Panc1 (cell line): ENCODE measurements around the gene CHRND. TPM values are rescaled to one million over a fixed set of nuclear protein-coding genes. Genes with fewer than 3 reads are reported as not detected.

Source experiments
- ATAC-seq: fragments of 200-7000 bp; cut with Tn5 transposase; 2 replicates; pipeline ENCODE4 v1.9.1; 2020; ENCODE audit warnings: mild to moderate bottlenecking, moderate library complexity
- BruUV-seq: library from RNA; stranded (reverse); fragments of 400-500 nt; replicated peaks from 2 replicates; lab custom pipeline; 2021; lab: Mats Ljungman, UMichigan
- CTCF ChIA-PET: fragments of 300-600 bp; sonication (Branson Sonifier 250); formaldehyde crosslinking; loops from one replicate; lab custom pipeline; 2022; ENCODE audit warnings: antibody characterized with exemption; lab: Charles Lee
- POLR2A ChIA-PET: fragments of 300-600 bp; sonication (Branson Sonifier 250); formaldehyde crosslinking; loops from one replicate; lab custom pipeline; 2022; ENCODE audit warnings: antibody characterized with exemption; lab: Charles Lee
- DNase-seq: peaks from one replicate; pipeline ENCODE4 v3.0.0-alpha.2; 2010; ENCODE audit warnings: low read depth, low spot score
- H3K27ac ChIP-seq: 2 replicates; pipeline ENCODE4 v1.5.1; 2011; ENCODE audit warnings: mild to moderate bottlenecking, low read length, inconsistent platforms
- H3K27me3 ChIP-seq: fragments of 200-500 bp; sonication (Bioruptor generic); 2 replicates; pipeline ENCODE4 v1.6.0; 2014; ENCODE audit warnings: low read length, inconsistent platforms; ENCODE audit not compliant: control insufficient read depth, insufficient read depth
- H3K36me3 ChIP-seq: fragments of 200-500 bp; sonication (Bioruptor generic); 2 replicates; pipeline ENCODE4 v1.5.1; 2014; ENCODE audit warnings: inconsistent platforms, mild to moderate bottlenecking, low read length, moderate library complexity; ENCODE audit not compliant: control insufficient read depth, insufficient read depth
- H3K4me1 ChIP-seq: 2 replicates; pipeline ENCODE4 v1.5.1; 2011; ENCODE audit warnings: inconsistent platforms, mild to moderate bottlenecking, low read length, moderate library complexity; ENCODE audit not compliant: control insufficient read depth, insufficient read depth
- H3K4me3 ChIP-seq, 2 experiments: 2 replicates each; pipeline ENCODE4 v1.5.1; 2011 to 2012; ENCODE audit warnings: low read depth in 2 of 2, low read length in 2 of 2, mild to moderate bottlenecking in 2 of 2, inconsistent platforms in 1 of 2, moderate library complexity in 1 of 2
- H3K9me3 ChIP-seq: fragments of 200-500 bp; sonication (Bioruptor generic); 2 replicates; pipeline ENCODE4 v1.5.1; 2014; ENCODE audit warnings: low read depth, mild to moderate bottlenecking, inconsistent platforms, low read length, moderate library complexity; ENCODE audit not compliant: control insufficient read depth, insufficient read depth
- POLR2AphosphoS5 ChIP-seq: IDR thresholded peaks from 2 replicates; pipeline ENCODE4 v1.6.1; 2012; ENCODE audit warnings: mild to moderate bottlenecking, low read depth, low read length, moderate library complexity
- SIN3A ChIP-seq: IDR thresholded peaks from 2 replicates; pipeline ENCODE4 v1.6.1; 2012; ENCODE audit warnings: low read depth, mild to moderate bottlenecking, low read length, moderate library complexity, borderline replicate concordance; ENCODE audit not compliant: insufficient read depth
- TCF7L2 ChIP-seq: IDR thresholded peaks from 2 replicates; pipeline ENCODE4 v1.6.1; 2011; ENCODE audit warnings: mild to moderate bottlenecking, low read depth, low read length, inconsistent platforms
- in situ Hi-C: cut with HindIII; loops from 2 replicates; pipeline ENCODE4 v1.10.0; 2016; ENCODE audit warnings: low sequenced_read_pairs, low pct_unique_long_range_greater_than_20kb
- intact Hi-C: fragments of 100-400 bp; cut with micrococcal nuclease; formaldehyde crosslinking; loops from one replicate; pipeline ENCODE4 v1.10.0; 2022; ENCODE audit not compliant: unreplicated experiment
- total RNA-seq: library from RNA; stranded (reverse); gene quantifications from one replicate; pipeline ENCODE4 v1.2.1, GENCODE V29; 2021; ENCODE audit not compliant: unreplicated experiment
- TF ChIP-seq, protein P1 (sequence below): fragments of 450-650 bp; IDR thresholded peaks from 2 replicates; pipeline ENCODE4 v1.5.1; 2017; ENCODE audit warnings: mild to moderate bottlenecking
- TF ChIP-seq, protein P2 (sequence below), 2 experiments: IDR thresholded peaks; 2 replicates each; pipeline ENCODE4 v1.6.1; 2011 to 2012; ENCODE audit warnings: low read depth in 2 of 2, control low read depth in 1 of 2, low read length in 1 of 2, mild to moderate bottlenecking in 1 of 2, moderate library complexity in 1 of 2; ENCODE audit not compliant: insufficient read depth in 1 of 2

CHRND gene
- total RNA-seq, 1 experiment from 2014 or later = not detected

DNA sequence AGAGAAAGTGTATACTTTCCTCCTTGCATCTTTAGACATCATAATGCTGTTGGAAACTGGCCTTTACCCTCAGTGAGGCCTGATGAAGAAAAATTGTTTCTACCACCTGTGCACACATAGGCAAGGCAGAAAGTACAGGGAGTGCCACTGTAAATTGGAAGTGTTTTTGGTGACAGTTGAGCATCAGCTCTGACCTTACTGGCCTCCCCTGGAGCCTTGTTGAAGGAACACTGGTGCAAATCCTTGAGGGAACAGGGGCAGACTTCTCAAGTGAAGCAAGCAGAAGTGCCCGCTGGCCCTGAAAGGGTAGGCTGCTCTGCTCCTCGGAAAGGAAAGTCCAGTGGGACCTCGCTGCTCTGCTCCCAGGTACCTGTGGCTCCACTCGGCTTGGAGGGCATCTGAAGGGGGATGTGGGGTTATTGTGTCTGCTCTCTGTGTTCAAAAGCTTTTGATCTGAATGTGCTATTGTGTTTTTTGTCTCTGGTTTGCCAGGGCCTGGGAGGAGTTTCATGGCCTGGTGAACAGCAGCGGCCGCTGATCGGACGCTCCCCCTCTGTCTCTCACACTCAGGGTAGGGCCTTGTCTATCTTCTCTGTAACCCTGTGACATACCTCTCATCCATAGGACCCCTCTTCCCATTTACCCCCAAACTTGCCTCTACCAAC lies 47.9 kb downstream of the CHRND start:
- BruUV-seq = no TSS peak
- Histone ChIP-seq H3K4me1 (no peaks in the 10 kb centered on the region), H3K27ac (no peak overlapping the region), H3K9me3 (no peaks in the 10 kb centered on the region), H3K27me3 (no peaks in the 10 kb centered on the region), H3K36me3 (peaks cover 6% of the 10 kb centered on the region), H3K4me3 (no peak overlapping the region)
- ChIA-PET POLR2A (no interaction called here), CTCF (no interaction called here)
- in situ Hi-C loops = no loop called here
- DNase-seq = no peak
- no peak for TF ChIP-seq POLR2AphosphoS5
- TF ChIP-seq, protein P1, sequence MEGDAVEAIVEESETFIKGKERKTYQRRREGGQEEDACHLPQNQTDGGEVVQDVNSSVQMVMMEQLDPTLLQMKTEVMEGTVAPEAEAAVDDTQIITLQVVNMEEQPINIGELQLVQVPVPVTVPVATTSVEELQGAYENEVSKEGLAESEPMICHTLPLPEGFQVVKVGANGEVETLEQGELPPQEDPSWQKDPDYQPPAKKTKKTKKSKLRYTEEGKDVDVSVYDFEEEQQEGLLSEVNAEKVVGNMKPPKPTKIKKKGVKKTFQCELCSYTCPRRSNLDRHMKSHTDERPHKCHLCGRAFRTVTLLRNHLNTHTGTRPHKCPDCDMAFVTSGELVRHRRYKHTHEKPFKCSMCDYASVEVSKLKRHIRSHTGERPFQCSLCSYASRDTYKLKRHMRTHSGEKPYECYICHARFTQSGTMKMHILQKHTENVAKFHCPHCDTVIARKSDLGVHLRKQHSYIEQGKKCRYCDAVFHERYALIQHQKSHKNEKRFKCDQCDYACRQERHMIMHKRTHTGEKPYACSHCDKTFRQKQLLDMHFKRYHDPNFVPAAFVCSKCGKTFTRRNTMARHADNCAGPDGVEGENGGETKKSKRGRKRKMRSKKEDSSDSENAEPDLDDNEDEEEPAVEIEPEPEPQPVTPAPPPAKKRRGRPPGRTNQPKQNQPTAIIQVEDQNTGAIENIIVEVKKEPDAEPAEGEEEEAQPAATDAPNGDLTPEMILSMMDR = no peak
- TF ChIP-seq, protein P2, sequence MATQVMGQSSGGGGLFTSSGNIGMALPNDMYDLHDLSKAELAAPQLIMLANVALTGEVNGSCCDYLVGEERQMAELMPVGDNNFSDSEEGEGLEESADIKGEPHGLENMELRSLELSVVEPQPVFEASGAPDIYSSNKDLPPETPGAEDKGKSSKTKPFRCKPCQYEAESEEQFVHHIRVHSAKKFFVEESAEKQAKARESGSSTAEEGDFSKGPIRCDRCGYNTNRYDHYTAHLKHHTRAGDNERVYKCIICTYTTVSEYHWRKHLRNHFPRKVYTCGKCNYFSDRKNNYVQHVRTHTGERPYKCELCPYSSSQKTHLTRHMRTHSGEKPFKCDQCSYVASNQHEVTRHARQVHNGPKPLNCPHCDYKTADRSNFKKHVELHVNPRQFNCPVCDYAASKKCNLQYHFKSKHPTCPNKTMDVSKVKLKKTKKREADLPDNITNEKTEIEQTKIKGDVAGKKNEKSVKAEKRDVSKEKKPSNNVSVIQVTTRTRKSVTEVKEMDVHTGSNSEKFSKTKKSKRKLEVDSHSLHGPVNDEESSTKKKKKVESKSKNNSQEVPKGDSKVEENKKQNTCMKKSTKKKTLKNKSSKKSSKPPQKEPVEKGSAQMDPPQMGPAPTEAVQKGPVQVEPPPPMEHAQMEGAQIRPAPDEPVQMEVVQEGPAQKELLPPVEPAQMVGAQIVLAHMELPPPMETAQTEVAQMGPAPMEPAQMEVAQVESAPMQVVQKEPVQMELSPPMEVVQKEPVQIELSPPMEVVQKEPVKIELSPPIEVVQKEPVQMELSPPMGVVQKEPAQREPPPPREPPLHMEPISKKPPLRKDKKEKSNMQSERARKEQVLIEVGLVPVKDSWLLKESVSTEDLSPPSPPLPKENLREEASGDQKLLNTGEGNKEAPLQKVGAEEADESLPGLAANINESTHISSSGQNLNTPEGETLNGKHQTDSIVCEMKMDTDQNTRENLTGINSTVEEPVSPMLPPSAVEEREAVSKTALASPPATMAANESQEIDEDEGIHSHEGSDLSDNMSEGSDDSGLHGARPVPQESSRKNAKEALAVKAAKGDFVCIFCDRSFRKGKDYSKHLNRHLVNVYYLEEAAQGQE (IDR thresholded peaks at IDR 0.05; ENCODE audit: insufficient read depth in 1 of 2, low read depth in 2 of 2, low read length in 1 of 2) = no peak
- no peak for TF ChIP-seq TCF7L2
- TF ChIP-seq SIN3A = no peak
- ATAC-seq = no peak
- intact Hi-C loops = no loop called here

DNA sequence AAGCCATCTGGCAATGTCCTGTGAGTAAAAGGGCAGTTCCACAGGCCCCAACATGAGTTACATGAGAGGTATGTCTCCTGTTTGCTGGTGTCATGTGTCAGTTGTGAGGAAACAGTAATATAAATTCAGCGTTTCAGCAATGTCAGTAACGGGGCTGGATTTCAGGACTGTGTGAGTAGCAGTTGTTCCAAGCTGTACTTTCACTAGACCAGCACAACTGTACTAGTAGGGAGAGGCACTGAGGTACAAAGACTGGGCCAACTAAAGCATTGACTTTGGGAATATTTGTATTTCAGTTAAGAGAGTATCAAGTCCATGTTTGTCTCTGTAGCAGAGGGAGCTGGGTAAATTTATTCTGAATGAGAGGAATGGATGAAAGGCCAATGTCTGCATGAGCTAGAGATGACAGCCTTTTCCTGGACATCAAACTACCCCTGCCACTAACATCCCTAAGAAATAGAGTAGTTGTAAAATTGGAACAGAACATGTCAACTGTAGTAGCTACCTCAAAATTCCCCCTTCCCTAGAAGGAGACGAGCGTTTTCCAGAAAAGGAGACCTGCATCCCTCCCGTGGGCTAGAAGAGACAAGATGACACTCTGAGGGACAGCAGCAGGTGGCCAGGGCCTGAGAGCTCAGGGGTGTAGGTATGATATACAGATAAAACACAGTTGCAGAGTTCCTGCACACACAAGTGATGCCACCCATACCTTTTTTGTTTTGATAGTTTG lies 48.9 kb downstream of the CHRND start:
- no peak overlapping the region for H3K27ac ChIP-seq
- DNase-seq (no peak), ATAC-seq (no peak)
- in situ Hi-C loops (no loop called here), intact Hi-C loops (no loop called here)
- TF ChIP-seq, protein P2 (IDR thresholded peaks at IDR 0.05; ENCODE audit: insufficient read depth in 1 of 2, low read depth in 2 of 2, low read length in 1 of 2) = no peak
- H3K9me3 ChIP-seq = no peaks in the 10 kb centered on the region
- H3K4me3 ChIP-seq = no peak overlapping the region
- no peaks in the 10 kb centered on the region for H3K4me1 ChIP-seq
- CTCF ChIA-PET = no interaction called here
- BruUV-seq = no TSS peak
- no peaks in the 10 kb centered on the region for H3K27me3 ChIP-seq
- H3K36me3 ChIP-seq = peaks cover 3% of the 10 kb centered on the region
- POLR2A ChIA-PET = no interaction called here
